ENCODE data around the gene ZBTB46.

The ZBTB46 gene

GRCh38 chr20:63847237-63848002, 16.4 kb upstream of the ZBTB46 start:
- Histone ChIP-seq H3K27me3 (ENCODE audit: control insufficient read depth, insufficient read depth, low read length) (no peaks in the 10 kb centered on the region), H3K9me3 (ENCODE audit: control insufficient read depth, insufficient read depth, low read length) (no peaks in the 10 kb centered on the region), H3K4me1 (ENCODE audit: control insufficient read depth, insufficient read depth, low read length) (peaks cover 25% of the 10 kb centered on the region), H3K36me3 (ENCODE audit: control insufficient read depth, insufficient read depth, low read length) (no peaks in the 10 kb centered on the region), H3K27ac (ENCODE audit: low read depth, low read length) (peak overlapping the region; percentile 89), H3K4me3 (ENCODE audit: low read depth, low read length) (0 out of 2 replicates have a peak overlapping the region, but pooled peaks have one; percentile 0), H3K9ac (ENCODE audit: low read depth, low read length) (no peak overlapping the region)

- H3K27ac ChIP-seq (ENCODE audit: low read depth, low read length) = no peak overlapping the region
- H3K9ac ChIP-seq (ENCODE audit: low read depth, low read length) = no peak overlapping the region
- no peak overlapping the region for H3K4me3 ChIP-seq (ENCODE audit: low read depth, low read length)
These were observed 15.8 kb upstream of the ZBTB46 start for GRCh38 chr20:63846888-63847236.

GRCh38 chr20:63846128-63846771, 15.2 kb upstream of the ZBTB46 start:
- peak overlapping the region; percentile 47 for H3K4me3 ChIP-seq (ENCODE audit: low read depth, low read length)
- peaks cover 25% of the 10 kb centered on the region for H3K4me1 ChIP-seq (ENCODE audit: control insufficient read depth, insufficient read depth, low read length)
- H3K9me3 ChIP-seq (ENCODE audit: control insufficient read depth, insufficient read depth, low read length) = no peaks in the 10 kb centered on the region
- H3K27ac ChIP-seq (ENCODE audit: low read depth, low read length) = peak overlapping the region; percentile 66
- no peaks in the 10 kb centered on the region for H3K27me3 ChIP-seq (ENCODE audit: control insufficient read depth, insufficient read depth, low read length)
- no peak overlapping the region for H3K9ac ChIP-seq (ENCODE audit: low read depth, low read length)
- no peaks in the 10 kb centered on the region for H3K36me3 ChIP-seq (ENCODE audit: control insufficient read depth, insufficient read depth, low read length)

More at GRCh38 chr20:63846888-63847236, 15.8 kb upstream of the ZBTB46 start:
- H3K36me3 ChIP-seq (ENCODE audit: control insufficient read depth, insufficient read depth, low read length) = no peaks in the 10 kb centered on the region
- no peaks in the 10 kb centered on the region for H3K9me3 ChIP-seq (ENCODE audit: control insufficient read depth, insufficient read depth, low read length)
- peaks cover 25% of the 10 kb centered on the region for H3K4me1 ChIP-seq (ENCODE audit: control insufficient read depth, insufficient read depth, low read length)
- H3K27me3 ChIP-seq (ENCODE audit: control insufficient read depth, insufficient read depth, low read length) = no peaks in the 10 kb centered on the region

GRCh38 chr20:63844511-63844991, 13.5 kb upstream of the ZBTB46 start:
- no peaks in the 10 kb centered on the region for H3K9me3 ChIP-seq (ENCODE audit: control insufficient read depth, insufficient read depth, low read length)
- no peak overlapping the region for H3K4me3 ChIP-seq (ENCODE audit: low read depth, low read length)
- no peak overlapping the region for H3K27ac ChIP-seq (ENCODE audit: low read depth, low read length)
- H3K27me3 ChIP-seq (ENCODE audit: control insufficient read depth, insufficient read depth, low read length) = no peaks in the 10 kb centered on the region
- no peaks in the 10 kb centered on the region for H3K36me3 ChIP-seq (ENCODE audit: control insufficient read depth, insufficient read depth, low read length)
- peaks cover 25% of the 10 kb centered on the region for H3K4me1 ChIP-seq (ENCODE audit: control insufficient read depth, insufficient read depth, low read length)
- H3K9ac ChIP-seq (ENCODE audit: low read depth, low read length) = no peak overlapping the region

GRCh38 chr20:63843778-63844177, 12.7 kb upstream of the ZBTB46 start:
- Histone ChIP-seq H3K9me3 (ENCODE audit: control insufficient read depth, insufficient read depth, low read length) (no peaks in the 10 kb centered on the region), H3K36me3 (ENCODE audit: control insufficient read depth, insufficient read depth, low read length) (no peaks in the 10 kb centered on the region), H3K27ac (ENCODE audit: low read depth, low read length) (no peak overlapping the region), H3K4me3 (ENCODE audit: low read depth, low read length) (no peak overlapping the region), H3K27me3 (ENCODE audit: control insufficient read depth, insufficient read depth, low read length) (no peaks in the 10 kb centered on the region), H3K4me1 (ENCODE audit: control insufficient read depth, insufficient read depth, low read length) (peaks cover 25% of the 10 kb centered on the region), H3K9ac (ENCODE audit: low read depth, low read length) (no peak overlapping the region)

GRCh38 chr20:63843222-63843621, 12.2 kb upstream of the ZBTB46 start:
- no peak overlapping the region for H3K4me3 ChIP-seq (ENCODE audit: low read depth, low read length)
- peaks cover 22% of the 10 kb centered on the region for H3K4me1 ChIP-seq (ENCODE audit: control insufficient read depth, insufficient read depth, low read length)
- no peak overlapping the region for H3K9ac ChIP-seq (ENCODE audit: low read depth, low read length)

GRCh38 chr20:63842258-63842657, 11.2 kb upstream of the ZBTB46 start:
- Histone ChIP-seq H3K27ac (ENCODE audit: low read depth, low read length) (no peak overlapping the region), H3K9me3 (ENCODE audit: control insufficient read depth, insufficient read depth, low read length) (no peaks in the 10 kb centered on the region), H3K4me1 (ENCODE audit: control insufficient read depth, insufficient read depth, low read length) (peaks cover 13% of the 10 kb centered on the region), H3K4me3 (ENCODE audit: low read depth, low read length) (no peak overlapping the region), H3K9ac (ENCODE audit: low read depth, low read length) (no peak overlapping the region), H3K36me3 (ENCODE audit: control insufficient read depth, insufficient read depth, low read length) (no peaks in the 10 kb centered on the region), H3K27me3 (ENCODE audit: control insufficient read depth, insufficient read depth, low read length) (no peaks in the 10 kb centered on the region)

More at GRCh38 chr20:63843222-63843621, 12.2 kb upstream of the ZBTB46 start:
- no peaks in the 10 kb centered on the region for H3K9me3 ChIP-seq (ENCODE audit: control insufficient read depth, insufficient read depth, low read length)
- H3K27ac ChIP-seq (ENCODE audit: low read depth, low read length) = no peak overlapping the region
- no peaks in the 10 kb centered on the region for H3K27me3 ChIP-seq (ENCODE audit: control insufficient read depth, insufficient read depth, low read length)
- no peaks in the 10 kb centered on the region for H3K36me3 ChIP-seq (ENCODE audit: control insufficient read depth, insufficient read depth, low read length)

GRCh38 chr20:63840405-63840828, 9.4 kb upstream of the ZBTB46 start:
- peaks cover 8% of the 10 kb centered on the region; the same call in 1 of the 2 replicates for H3K4me1 ChIP-seq (ENCODE audit: control insufficient read depth, insufficient read depth, low read length)
- no peak overlapping the region for H3K4me3 ChIP-seq (ENCODE audit: low read depth, low read length)
- no peak overlapping the region for H3K27ac ChIP-seq (ENCODE audit: low read depth, low read length)
- no peaks in the 10 kb centered on the region for H3K27me3 ChIP-seq (ENCODE audit: control insufficient read depth, insufficient read depth, low read length)
- H3K9ac ChIP-seq (ENCODE audit: low read depth, low read length) = no peak overlapping the region
- H3K9me3 ChIP-seq (ENCODE audit: control insufficient read depth, insufficient read depth, low read length) = no peaks in the 10 kb centered on the region
- H3K36me3 ChIP-seq (ENCODE audit: control insufficient read depth, insufficient read depth, low read length) = no peaks in the 10 kb centered on the region

GRCh38 chr20:63839620-63840019, 8.6 kb upstream of the ZBTB46 start:
- no peak overlapping the region for H3K4me3 ChIP-seq (ENCODE audit: low read depth, low read length)
- no peak overlapping the region for H3K9ac ChIP-seq (ENCODE audit: low read depth, low read length)
- no peaks in the 10 kb centered on the region for H3K36me3 ChIP-seq (ENCODE audit: control insufficient read depth, insufficient read depth, low read length)
- no peaks in the 10 kb centered on the region for H3K9me3 ChIP-seq (ENCODE audit: control insufficient read depth, insufficient read depth, low read length)
- H3K4me1 ChIP-seq (ENCODE audit: control insufficient read depth, insufficient read depth, low read length) = peaks cover 12% of the 10 kb centered on the region
- H3K27ac ChIP-seq (ENCODE audit: low read depth, low read length) = no peak overlapping the region
- H3K27me3 ChIP-seq (ENCODE audit: control insufficient read depth, insufficient read depth, low read length) = no peaks in the 10 kb centered on the region

- Histone ChIP-seq H3K4me1 (ENCODE audit: control insufficient read depth, insufficient read depth, low read length) (peaks cover 11% of the 10 kb centered on the region), H3K9me3 (ENCODE audit: control insufficient read depth, insufficient read depth, low read length) (no peaks in the 10 kb centered on the region), H3K27ac (ENCODE audit: low read depth, low read length) (no peak overlapping the region), H3K4me3 (ENCODE audit: low read depth, low read length) (no peak overlapping the region), H3K36me3 (ENCODE audit: control insufficient read depth, insufficient read depth, low read length) (no peaks in the 10 kb centered on the region), H3K27me3 (ENCODE audit: control insufficient read depth, insufficient read depth, low read length) (peaks cover 7% of the 10 kb centered on the region), H3K9ac (ENCODE audit: low read depth, low read length) (no peak overlapping the region)
These were observed 6.4 kb upstream of the ZBTB46 start for GRCh38 chr20:63837479-63837878.
